GOT3 (cell line): Measurements from ENCODE around the gene SYNJ1.
A peak's percentile ranks its signal among the peaks of the same experiment; 100 is the strongest.
"Not testable (repeated sequence)": the region's sequence is repeated elsewhere in the genome, so short reads cannot be mapped to it uniquely, and the experiment has no call there.

Experiments
- DNase-seq: peaks from one replicate; lab custom pipeline; 2025; ENCODE audit warnings: mixed read lengths; lab: John Stamatoyannopoulos, UW

SYNJ1 gene

GRCh38 chr21:32727687-32728455 is at the start of gene SYNJ1:
Gene SYNJ1, minus strand, starts transcription at chr21:32728013. Its CDS starts 1,118 bp downstream, at chr21:32726895.
- peak; percentile 86 for DNase-seq

- no peak for DNase-seq
Observed at GRCh38 chr21:32777269-32777668, 49.5 kb upstream of the SYNJ1 start.

GRCh38 chr21:32776743-32777142 is 48.9 kb upstream of the SYNJ1 start:
- no peak for DNase-seq

GRCh38 chr21:32773048-32773344 is 45.2 kb upstream of the SYNJ1 start:
- DNase-seq = not testable (repeated sequence)

- no peak for DNase-seq
Observed at GRCh38 chr21:32772281-32773047, 44.7 kb upstream of the SYNJ1 start.

GRCh38 chr21:32770871-32771523 is 43.2 kb upstream of the SYNJ1 start:
- DNase-seq = no peak

- DNase-seq = no peak
Observed at GRCh38 chr21:32768530-32768929, 40.7 kb upstream of the SYNJ1 start.

- DNase-seq = no peak
Observed at GRCh38 chr21:32765058-32765457, 37.2 kb upstream of the SYNJ1 start.

GRCh38 chr21:32764186-32764585 is 36.4 kb upstream of the SYNJ1 start:
- no peak for DNase-seq

- no peak for DNase-seq
Observed at GRCh38 chr21:32757804-32758203, 30.0 kb upstream of the SYNJ1 start.

- DNase-seq = no peak
Observed at GRCh38 chr21:32756096-32756495, 28.3 kb upstream of the SYNJ1 start.

- DNase-seq = no peak
Observed at GRCh38 chr21:32753818-32754585, 26.2 kb upstream of the SYNJ1 start.

GRCh38 chr21:32750405-32750804 is 22.6 kb upstream of the SYNJ1 start:
- no peak for DNase-seq

- DNase-seq = no peak
Observed at GRCh38 chr21:32749662-32750061, 21.8 kb upstream of the SYNJ1 start.

- DNase-seq = no peak
Observed at GRCh38 chr21:32748529-32748928, 20.7 kb upstream of the SYNJ1 start.

GRCh38 chr21:32747396-32747795 is 19.6 kb upstream of the SYNJ1 start:
- no peak for DNase-seq

- DNase-seq = not testable (repeated sequence)
Observed at GRCh38 chr21:32746711-32747110, 18.9 kb upstream of the SYNJ1 start.

GRCh38 chr21:32742396-32742795 is 14.6 kb upstream of the SYNJ1 start:
- DNase-seq = no peak

GRCh38 chr21:32741336-32741735 is 13.5 kb upstream of the SYNJ1 start:
- no peak for DNase-seq

GRCh38 chr21:32739946-32740345 is 12.1 kb upstream of the SYNJ1 start:
- DNase-seq = no peak

- not testable (repeated sequence) for DNase-seq
Observed at GRCh38 chr21:32736083-32736482, 8.3 kb upstream of the SYNJ1 start.

GRCh38 chr21:32735524-32735923 is 7.7 kb upstream of the SYNJ1 start:
- DNase-seq = no peak
